ENCODE results near the gene ZNF621.

GRCh38 chr3:40528426-40528825, 3.7 kb downstream of the ZNF621 start:
- TF ChIP-seq, protein P1, sequence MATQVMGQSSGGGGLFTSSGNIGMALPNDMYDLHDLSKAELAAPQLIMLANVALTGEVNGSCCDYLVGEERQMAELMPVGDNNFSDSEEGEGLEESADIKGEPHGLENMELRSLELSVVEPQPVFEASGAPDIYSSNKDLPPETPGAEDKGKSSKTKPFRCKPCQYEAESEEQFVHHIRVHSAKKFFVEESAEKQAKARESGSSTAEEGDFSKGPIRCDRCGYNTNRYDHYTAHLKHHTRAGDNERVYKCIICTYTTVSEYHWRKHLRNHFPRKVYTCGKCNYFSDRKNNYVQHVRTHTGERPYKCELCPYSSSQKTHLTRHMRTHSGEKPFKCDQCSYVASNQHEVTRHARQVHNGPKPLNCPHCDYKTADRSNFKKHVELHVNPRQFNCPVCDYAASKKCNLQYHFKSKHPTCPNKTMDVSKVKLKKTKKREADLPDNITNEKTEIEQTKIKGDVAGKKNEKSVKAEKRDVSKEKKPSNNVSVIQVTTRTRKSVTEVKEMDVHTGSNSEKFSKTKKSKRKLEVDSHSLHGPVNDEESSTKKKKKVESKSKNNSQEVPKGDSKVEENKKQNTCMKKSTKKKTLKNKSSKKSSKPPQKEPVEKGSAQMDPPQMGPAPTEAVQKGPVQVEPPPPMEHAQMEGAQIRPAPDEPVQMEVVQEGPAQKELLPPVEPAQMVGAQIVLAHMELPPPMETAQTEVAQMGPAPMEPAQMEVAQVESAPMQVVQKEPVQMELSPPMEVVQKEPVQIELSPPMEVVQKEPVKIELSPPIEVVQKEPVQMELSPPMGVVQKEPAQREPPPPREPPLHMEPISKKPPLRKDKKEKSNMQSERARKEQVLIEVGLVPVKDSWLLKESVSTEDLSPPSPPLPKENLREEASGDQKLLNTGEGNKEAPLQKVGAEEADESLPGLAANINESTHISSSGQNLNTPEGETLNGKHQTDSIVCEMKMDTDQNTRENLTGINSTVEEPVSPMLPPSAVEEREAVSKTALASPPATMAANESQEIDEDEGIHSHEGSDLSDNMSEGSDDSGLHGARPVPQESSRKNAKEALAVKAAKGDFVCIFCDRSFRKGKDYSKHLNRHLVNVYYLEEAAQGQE (IDR thresholded peaks at IDR 0.05; ENCODE audit: low read depth), result no peak
- no peak for TF ChIP-seq RAD21 (IDR thresholded peaks at IDR 0.05; ENCODE audit: low read depth)
- no peak for TF ChIP-seq ZBTB7A (IDR thresholded peaks at IDR 0.05; ENCODE audit: low read depth)
- TF ChIP-seq CEBPB (IDR thresholded peaks at IDR 0.05), result no peak
